ENCODE data around the gene NME7.
"Not testable (repeated sequence)": the region's sequence is repeated elsewhere in the genome, so short reads cannot be mapped to it uniquely, and the experiment has no call there.

NME7 gene

DNA sequence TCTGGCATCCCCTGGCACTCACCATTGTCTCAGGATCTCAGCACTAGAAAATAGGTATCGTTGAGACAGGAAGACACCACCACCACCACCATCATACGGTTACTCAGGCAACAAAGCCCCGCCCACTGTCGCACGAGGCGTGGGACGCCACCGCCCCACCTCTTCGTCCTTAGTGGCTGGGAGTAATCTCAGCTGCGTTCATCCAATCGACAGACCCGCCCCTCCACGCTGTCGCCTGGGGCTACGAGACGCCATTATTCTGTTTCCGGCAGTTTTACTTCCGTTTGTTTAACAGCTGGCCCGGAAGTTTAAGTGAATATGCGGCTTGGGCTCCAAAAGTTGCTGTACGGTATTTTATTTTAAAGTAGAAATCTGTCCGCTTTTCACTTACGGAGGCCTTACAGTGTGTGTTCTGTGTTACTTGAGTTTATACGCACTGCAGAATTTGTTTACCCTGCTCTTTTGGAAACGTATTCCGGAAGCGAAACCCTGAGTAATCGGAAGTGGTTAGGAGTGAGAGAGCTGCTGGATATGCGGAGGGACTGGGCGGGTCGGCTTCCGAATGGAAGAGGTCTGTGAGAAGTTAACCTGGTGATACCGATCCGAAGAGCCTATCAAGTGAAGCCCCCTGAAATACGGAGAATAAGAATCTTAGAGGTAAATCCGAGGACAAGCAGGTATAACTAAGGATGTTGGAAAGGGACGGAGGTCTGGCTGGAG, at the start of gene NME7, which contains the start of gene BLZF1:
NME7 (minus strand) TSS at position 112 of the 720 bp plus-strand sequence; CDS start at position 25, 87 bp downstream.
BLZF1 (plus strand) TSS at position 510 of the 720 bp plus-strand sequence. CDS start 1,328 bp downstream, outside the sequence.
- TF ChIP-seq CTCF (IDR thresholded peaks at IDR 0.05; ENCODE audit: low read depth, low read length) = no peak
- H3K4me3 ChIP-seq (ENCODE audit: low read depth, low read length) = peak within 1 kb of the TSS; percentile 91

GRCh38 chr1:169414952-169415351, 47.4 kb upstream of the NME7 start:
- TF ChIP-seq CTCF (IDR thresholded peaks at IDR 0.05; ENCODE audit: low read depth, low read length) = no peak

GRCh38 chr1:169408340-169408739, 40.7 kb upstream of the NME7 start:
- not testable (repeated sequence) for H3K4me3 ChIP-seq (ENCODE audit: low read depth, low read length)

More at GRCh38 chr1:169414952-169415351, 47.4 kb upstream of the NME7 start:
- H3K4me3 ChIP-seq (ENCODE audit: low read depth, low read length) = no peak overlapping the region

DNA sequence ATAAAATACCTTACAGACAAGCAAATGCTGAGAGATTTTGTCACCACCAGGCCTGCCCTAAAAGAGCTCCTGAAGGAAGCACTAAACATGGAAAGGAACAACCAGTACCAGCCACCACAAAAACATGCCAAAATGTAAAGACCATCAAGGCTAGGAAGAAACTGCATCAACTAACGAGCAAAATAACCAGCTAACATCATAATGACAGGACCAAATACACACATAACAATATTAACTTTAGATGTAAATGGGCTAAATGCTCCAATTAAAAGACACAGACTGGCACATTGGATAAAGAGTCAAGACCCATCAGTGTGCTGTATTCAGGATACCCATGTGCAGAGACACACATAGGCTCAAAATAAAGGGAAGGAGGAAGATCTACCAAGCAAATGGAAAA, 35.0 kb upstream of the NME7 start:
- H3K4me3 ChIP-seq (ENCODE audit: low read depth, low read length) = not testable (repeated sequence)

DNA sequence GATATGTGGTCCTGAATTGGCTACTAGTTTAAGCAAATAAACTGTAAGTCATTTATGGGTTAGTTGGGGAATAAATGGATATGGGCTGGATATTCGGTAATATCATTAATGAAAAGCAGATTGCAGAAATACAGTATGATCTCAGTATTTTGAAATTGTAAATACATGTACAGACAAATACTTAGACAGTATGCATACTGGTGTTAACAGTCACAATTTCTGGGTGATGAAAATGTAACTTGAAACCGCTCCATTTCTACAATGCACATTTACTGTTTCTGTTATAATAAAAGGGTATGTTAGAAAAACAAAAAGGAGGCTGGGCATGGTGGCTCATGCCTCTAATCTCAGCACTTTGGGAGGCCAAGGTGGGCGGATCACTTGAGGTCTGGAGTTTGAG, 28.4 kb upstream of the NME7 start:
- H3K4me3 ChIP-seq (ENCODE audit: low read depth, low read length) = no peak overlapping the region
- TF ChIP-seq CTCF (IDR thresholded peaks at IDR 0.05; ENCODE audit: low read depth, low read length) = no peak

DNA sequence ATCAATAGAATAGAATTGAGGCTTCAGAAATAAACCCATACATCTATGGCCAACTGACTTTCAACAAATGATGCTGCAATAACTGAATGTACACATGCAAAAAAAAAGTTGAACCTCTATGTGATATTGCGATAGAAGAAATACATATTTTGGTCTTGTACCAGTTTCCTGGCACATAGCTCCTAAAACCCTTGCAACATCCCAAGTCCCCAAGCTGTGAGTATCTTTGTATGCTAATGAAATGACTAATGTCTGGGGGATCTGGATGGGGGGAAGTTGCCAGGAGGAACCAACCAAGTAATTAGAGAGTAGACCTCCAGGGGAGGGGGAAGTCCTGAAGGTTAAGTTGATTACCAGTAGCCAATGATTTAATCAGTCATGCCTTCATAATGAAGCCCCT, 24.8 kb upstream of the NME7 start:
- TF ChIP-seq CTCF (IDR thresholded peaks at IDR 0.05; ENCODE audit: low read depth, low read length) = no peak
- no peak overlapping the region for H3K4me3 ChIP-seq (ENCODE audit: low read depth, low read length)

- H3K4me3 ChIP-seq (ENCODE audit: low read depth, low read length) = no peak overlapping the region
- no peak for TF ChIP-seq CTCF (IDR thresholded peaks at IDR 0.05; ENCODE audit: low read depth, low read length)
Measured at GRCh38 chr1:169390303-169390702, 22.7 kb upstream of the NME7 start.

- H3K4me3 ChIP-seq (ENCODE audit: low read depth, low read length) = no peak overlapping the region
- no peak for TF ChIP-seq CTCF (IDR thresholded peaks at IDR 0.05; ENCODE audit: low read depth, low read length)
Measured at GRCh38 chr1:169387399-169387798, 19.8 kb upstream of the NME7 start.
